H1 (cell line): Measurements from ENCODE around the gene ORC5.

ENCODE experiments used
- BACH1 ChIP-seq: IDR thresholded peaks from 2 replicates; pipeline ENCODE4 v1.6.1; 2012; ENCODE audit warnings: low read length, improper control_type of control experiment
- CEBPB ChIP-seq: IDR thresholded peaks from 2 replicates; pipeline ENCODE4 v1.6.1; 2012; ENCODE audit warnings: low read depth, low read length
- PHF8 ChIP-seq: fragments of 200-600 bp; sonication (generic); conservative IDR thresholded peaks from 2 replicates; pipeline ENCODE4 v1.7.1; 2012; ENCODE audit warnings: low read depth, mild to moderate bottlenecking, inconsistent platforms, low read length, moderate library complexity
- POLR2A ChIP-seq, 2 experiments: IDR thresholded peaks; 1 replicate in 1 of 2; 2 replicates in 1 of 2; pipeline ENCODE4 v1.6.1; 2011; ENCODE audit warnings: low read depth in 2 of 2, low read length in 2 of 2, mild to moderate bottlenecking in 2 of 2; ENCODE audit errors: control extremely low read depth in 1 of 2
- ZNF274 ChIP-seq: IDR thresholded peaks from 2 replicates; pipeline ENCODE4 v1.7.0; 2012; ENCODE audit warnings: low read length, borderline replicate concordance; ENCODE audit errors: extremely low read depth
- TF ChIP-seq, protein P1 (sequence below): IDR thresholded peaks from 2 replicates; pipeline ENCODE4 v1.6.1; 2011; ENCODE audit warnings: low read depth, mild to moderate bottlenecking, low read length; ENCODE audit not compliant: insufficient read depth
- TF ChIP-seq, protein P2 (sequence below), 3 experiments: IDR thresholded peaks; 1 replicate in 2 of 3; 2 replicates in 1 of 3; pipeline versions ENCODE4 v1.5.1 to v1.6.1; 2011; ENCODE audit warnings: low read length in 3 of 3, mild to moderate bottlenecking in 3 of 3, inconsistent platforms in 2 of 3, low read depth in 1 of 3, moderate library complexity in 1 of 3; ENCODE audit not compliant: insufficient read depth in 1 of 3; ENCODE audit errors: control extremely low read depth in 1 of 3
- TF ChIP-seq, protein P3 (sequence below): IDR thresholded peaks from 2 replicates; pipeline ENCODE4 v1.6.1; 2012; ENCODE audit warnings: inconsistent platforms

DNA sequence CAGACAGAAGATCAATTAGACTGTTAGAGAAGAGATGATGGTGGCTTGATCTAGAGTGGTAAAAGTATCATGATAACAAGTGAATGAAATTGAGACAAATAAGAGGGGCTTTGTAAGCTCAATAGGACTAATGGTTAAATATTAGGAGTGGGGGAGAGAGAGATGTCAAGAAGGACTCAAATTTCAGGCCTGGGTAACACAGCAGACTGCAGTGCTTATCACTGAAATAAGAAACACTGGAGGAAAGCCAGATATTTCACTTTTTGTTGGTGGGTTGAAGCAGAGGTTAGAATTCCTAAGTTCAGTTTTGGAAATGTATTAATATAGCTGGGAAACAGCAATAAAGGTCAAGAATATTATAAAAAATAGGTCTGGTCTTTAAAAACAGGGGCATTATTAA lies 74.6 kb downstream of the ORC5 start:
- no peak for TF ChIP-seq CEBPB
- TF ChIP-seq, protein P1, sequence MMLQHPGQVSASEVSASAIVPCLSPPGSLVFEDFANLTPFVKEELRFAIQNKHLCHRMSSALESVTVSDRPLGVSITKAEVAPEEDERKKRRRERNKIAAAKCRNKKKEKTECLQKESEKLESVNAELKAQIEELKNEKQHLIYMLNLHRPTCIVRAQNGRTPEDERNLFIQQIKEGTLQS = no peak
- no peak for TF ChIP-seq BACH1
- TF ChIP-seq POLR2A (IDR thresholded peaks at IDR 0.05; ENCODE audit: control extremely low read depth in 1 of 2, low read depth in 2 of 2, low read length in 2 of 2) = no peak
- TF ChIP-seq PHF8 = no peak
- TF ChIP-seq, protein P2, sequence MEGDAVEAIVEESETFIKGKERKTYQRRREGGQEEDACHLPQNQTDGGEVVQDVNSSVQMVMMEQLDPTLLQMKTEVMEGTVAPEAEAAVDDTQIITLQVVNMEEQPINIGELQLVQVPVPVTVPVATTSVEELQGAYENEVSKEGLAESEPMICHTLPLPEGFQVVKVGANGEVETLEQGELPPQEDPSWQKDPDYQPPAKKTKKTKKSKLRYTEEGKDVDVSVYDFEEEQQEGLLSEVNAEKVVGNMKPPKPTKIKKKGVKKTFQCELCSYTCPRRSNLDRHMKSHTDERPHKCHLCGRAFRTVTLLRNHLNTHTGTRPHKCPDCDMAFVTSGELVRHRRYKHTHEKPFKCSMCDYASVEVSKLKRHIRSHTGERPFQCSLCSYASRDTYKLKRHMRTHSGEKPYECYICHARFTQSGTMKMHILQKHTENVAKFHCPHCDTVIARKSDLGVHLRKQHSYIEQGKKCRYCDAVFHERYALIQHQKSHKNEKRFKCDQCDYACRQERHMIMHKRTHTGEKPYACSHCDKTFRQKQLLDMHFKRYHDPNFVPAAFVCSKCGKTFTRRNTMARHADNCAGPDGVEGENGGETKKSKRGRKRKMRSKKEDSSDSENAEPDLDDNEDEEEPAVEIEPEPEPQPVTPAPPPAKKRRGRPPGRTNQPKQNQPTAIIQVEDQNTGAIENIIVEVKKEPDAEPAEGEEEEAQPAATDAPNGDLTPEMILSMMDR (IDR thresholded peaks at IDR 0.05; ENCODE audit: control extremely low read depth in 1 of 3, insufficient read depth in 1 of 3, low read depth in 1 of 3, low read length in 3 of 3) = no peak
- TF ChIP-seq ZNF274 = no peak
- TF ChIP-seq, protein P3, sequence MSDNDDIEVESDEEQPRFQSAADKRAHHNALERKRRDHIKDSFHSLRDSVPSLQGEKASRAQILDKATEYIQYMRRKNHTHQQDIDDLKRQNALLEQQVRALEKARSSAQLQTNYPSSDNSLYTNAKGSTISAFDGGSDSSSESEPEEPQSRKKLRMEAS = no peak
